Osteocyte (in vitro differentiated cells): Measurements from ENCODE around the gene LMLN. TPM values are rescaled to one million over a fixed set of nuclear protein-coding genes. Genes with fewer than 3 reads are reported as not detected.

ENCODE experiments used
- DNase-seq: peaks from one replicate; pipeline ENCODE4 v3.0.0; 2021; ENCODE audit warnings: mixed read lengths; ENCODE audit not compliant: unreplicated experiment; ENCODE audit errors: extremely low spot score
- H3K27ac Mint-ChIP-seq: one replicate; pipeline ENCODE4 v1.8.0; 2021; ENCODE audit warnings: mild to moderate bottlenecking, mixed read lengths; ENCODE audit not compliant: unreplicated experiment
- H3K27me3 Mint-ChIP-seq: one replicate; pipeline ENCODE4 v1.8.0; 2021; ENCODE audit warnings: mixed read lengths; ENCODE audit not compliant: unreplicated experiment
- H3K36me3 Mint-ChIP-seq: one replicate; pipeline ENCODE4 v1.8.0; 2021; ENCODE audit warnings: mixed read lengths; ENCODE audit not compliant: unreplicated experiment
- H3K4me1 Mint-ChIP-seq: one replicate; pipeline ENCODE4 v1.8.0; 2021; ENCODE audit warnings: mixed read lengths; ENCODE audit not compliant: unreplicated experiment
- H3K4me3 Mint-ChIP-seq: one replicate; pipeline ENCODE4 v1.8.0; 2021; ENCODE audit warnings: mild to moderate bottlenecking, moderate library complexity, mixed read lengths; ENCODE audit not compliant: unreplicated experiment
- H3K9me3 Mint-ChIP-seq: one replicate; pipeline ENCODE4 v1.8.0; 2021; ENCODE audit warnings: mixed read lengths; ENCODE audit not compliant: unreplicated experiment
- CTCF ChIP-seq: fragments of 200-600 bp; sonication (generic); IDR thresholded peaks from 2 replicates; pipeline ENCODE4 v1.5.0; 2021; ENCODE audit warnings: antibody characterized with exemption, mild to moderate bottlenecking, moderate library complexity
- total RNA-seq: library from RNA; stranded (reverse); gene quantifications from 2 replicates; pipeline ENCODE4 v1.2.1, GENCODE V29; 2021

Gene LMLN
- total RNA-seq, 1 donor from 2014 or later = 5.7 TPM

- Mint-ChIP-seq H3K27ac (no peak overlapping the region), H3K4me3 (no peak overlapping the region)
- no peak for TF ChIP-seq CTCF
Measured at GRCh38 chr3:198017090-198017489, 57.1 kb downstream of the LMLN start.

GRCh38 chr3:198018416-198018815 is 58.4 kb downstream of the LMLN start:
- H3K4me1 Mint-ChIP-seq = no peaks in the 10 kb centered on the region
- no peaks in the 10 kb centered on the region for H3K9me3 Mint-ChIP-seq

More at GRCh38 chr3:198017090-198017489, 57.1 kb downstream of the LMLN start:
- no peaks in the 10 kb centered on the region for H3K27me3 Mint-ChIP-seq
- H3K36me3 Mint-ChIP-seq = peaks cover 4% of the 10 kb centered on the region
- DNase-seq = no peak
- no peaks in the 10 kb centered on the region for H3K9me3 Mint-ChIP-seq
- H3K4me1 Mint-ChIP-seq = no peaks in the 10 kb centered on the region

GRCh38 chr3:198019115-198019514 is 59.1 kb downstream of the LMLN start:
- H3K27me3 Mint-ChIP-seq = no peaks in the 10 kb centered on the region

More at GRCh38 chr3:198018416-198018815, 58.4 kb downstream of the LMLN start:
- Mint-ChIP-seq H3K27me3 (no peaks in the 10 kb centered on the region), H3K4me3 (no peak overlapping the region), H3K27ac (no peak overlapping the region), H3K36me3 (peaks cover 4% of the 10 kb centered on the region)
- no peak for TF ChIP-seq CTCF
- DNase-seq = no peak

GRCh38 chr3:198021320-198021719 is 61.3 kb downstream of the LMLN start:
- Mint-ChIP-seq H3K9me3 (no peaks in the 10 kb centered on the region), H3K27me3 (no peaks in the 10 kb centered on the region), H3K4me1 (no peaks in the 10 kb centered on the region), H3K36me3 (peaks cover 4% of the 10 kb centered on the region), H3K27ac (no peak overlapping the region), H3K4me3 (no peak overlapping the region)
- no peak for DNase-seq
- TF ChIP-seq CTCF = no peak

More at GRCh38 chr3:198019115-198019514, 59.1 kb downstream of the LMLN start:
- no peak for DNase-seq
- no peaks in the 10 kb centered on the region for H3K9me3 Mint-ChIP-seq
- no peaks in the 10 kb centered on the region for H3K4me1 Mint-ChIP-seq
- H3K36me3 Mint-ChIP-seq = peaks cover 4% of the 10 kb centered on the region
- TF ChIP-seq CTCF = no peak
- no peak overlapping the region for H3K27ac Mint-ChIP-seq
- no peak overlapping the region for H3K4me3 Mint-ChIP-seq

GRCh38 chr3:198022604-198023003 is 62.6 kb downstream of the LMLN start:
- Mint-ChIP-seq H3K27ac (no peak overlapping the region), H3K27me3 (no peaks in the 10 kb centered on the region), H3K4me3 (no peak overlapping the region), H3K4me1 (no peaks in the 10 kb centered on the region), H3K36me3 (peaks cover 7% of the 10 kb centered on the region), H3K9me3 (no peaks in the 10 kb centered on the region)
- no peak for DNase-seq
- no peak for TF ChIP-seq CTCF
